ENCODE data around the gene ZNF536.

DNA sequence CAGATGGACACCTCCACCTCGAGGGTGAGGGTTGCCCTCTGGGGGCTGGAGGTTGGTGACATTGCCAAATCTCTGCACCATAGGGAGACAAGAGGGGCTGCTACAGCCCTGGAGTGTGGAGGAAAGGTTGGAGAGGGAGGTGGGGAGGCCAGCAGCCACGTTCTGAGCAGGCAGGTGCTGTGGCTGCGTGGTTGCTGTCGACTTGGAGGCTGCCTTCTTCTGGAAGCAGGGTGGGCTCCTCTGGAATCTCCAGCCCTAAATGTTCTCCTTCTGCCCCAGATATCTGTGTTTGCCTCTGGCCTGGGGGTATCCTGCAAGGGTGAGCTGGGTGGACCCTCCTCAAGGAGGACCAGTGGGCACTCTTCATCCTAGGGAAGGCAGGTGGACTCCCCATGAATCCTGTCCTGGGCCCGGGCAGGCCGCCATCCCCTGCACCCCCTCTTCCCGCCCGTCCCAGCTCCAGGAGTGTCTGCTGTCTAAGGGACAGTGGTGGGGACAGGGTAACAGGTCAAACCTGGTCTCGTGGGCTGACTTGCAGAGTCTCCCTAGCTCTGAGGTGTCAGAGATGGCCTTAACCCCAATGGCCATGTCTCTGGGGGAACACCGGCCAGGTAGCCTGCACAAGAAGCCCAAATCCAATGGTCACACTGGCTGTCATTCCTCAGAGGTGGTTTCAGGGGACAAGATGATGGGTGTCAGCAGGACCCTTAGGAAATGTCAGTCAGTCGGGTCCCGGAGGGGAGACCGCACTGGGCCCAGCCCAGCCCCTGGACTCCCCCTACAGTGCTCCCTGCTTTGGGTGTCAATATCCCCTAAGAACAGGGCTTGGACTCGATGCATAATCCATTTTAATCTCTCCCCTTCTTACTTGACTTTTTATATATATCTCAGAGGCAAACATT lies 32.3 kb upstream of the ZNF536 start:
- TF ChIP-seq POLR2AphosphoS5 (IDR thresholded peaks at IDR 0.05; ENCODE audit: low read depth): no peak
- TF ChIP-seq, protein P1, sequence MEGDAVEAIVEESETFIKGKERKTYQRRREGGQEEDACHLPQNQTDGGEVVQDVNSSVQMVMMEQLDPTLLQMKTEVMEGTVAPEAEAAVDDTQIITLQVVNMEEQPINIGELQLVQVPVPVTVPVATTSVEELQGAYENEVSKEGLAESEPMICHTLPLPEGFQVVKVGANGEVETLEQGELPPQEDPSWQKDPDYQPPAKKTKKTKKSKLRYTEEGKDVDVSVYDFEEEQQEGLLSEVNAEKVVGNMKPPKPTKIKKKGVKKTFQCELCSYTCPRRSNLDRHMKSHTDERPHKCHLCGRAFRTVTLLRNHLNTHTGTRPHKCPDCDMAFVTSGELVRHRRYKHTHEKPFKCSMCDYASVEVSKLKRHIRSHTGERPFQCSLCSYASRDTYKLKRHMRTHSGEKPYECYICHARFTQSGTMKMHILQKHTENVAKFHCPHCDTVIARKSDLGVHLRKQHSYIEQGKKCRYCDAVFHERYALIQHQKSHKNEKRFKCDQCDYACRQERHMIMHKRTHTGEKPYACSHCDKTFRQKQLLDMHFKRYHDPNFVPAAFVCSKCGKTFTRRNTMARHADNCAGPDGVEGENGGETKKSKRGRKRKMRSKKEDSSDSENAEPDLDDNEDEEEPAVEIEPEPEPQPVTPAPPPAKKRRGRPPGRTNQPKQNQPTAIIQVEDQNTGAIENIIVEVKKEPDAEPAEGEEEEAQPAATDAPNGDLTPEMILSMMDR (IDR thresholded peaks at IDR 0.05; ENCODE audit: insufficient read depth, low read length): no peak

All from HL-60 (cell line).